Endodermal cell (in vitro differentiated cells): ENCODE results near the gene SNTB2. TPM values are rescaled to one million over a fixed set of nuclear protein-coding genes. Genes with fewer than 3 reads are reported as not detected.

Experiments used
- DNase-seq: peaks from one replicate; pipeline ENCODE4 v3.0.0-alpha.2; 2017
- H3K27ac ChIP-seq: 2 replicates; pipeline ENCODE4 v1.5.1; 2013; ENCODE audit warnings: mild to moderate bottlenecking, low read depth, low read length, moderate library complexity
- H3K27me3 ChIP-seq: 2 replicates; pipeline ENCODE4 v1.6.1; 2013; ENCODE audit warnings: mild to moderate bottlenecking, low read length, moderate library complexity; ENCODE audit not compliant: insufficient read depth, control insufficient read depth, poor library complexity, severe bottlenecking
- H3K36me3 ChIP-seq: 2 replicates; pipeline ENCODE4 v1.7.0; 2013; ENCODE audit warnings: mild to moderate bottlenecking, low read length, moderate library complexity; ENCODE audit not compliant: control insufficient read depth, insufficient read depth
- H3K4me1 ChIP-seq: one replicate; pipeline ENCODE4 v1.7.0; 2013; ENCODE audit warnings: low read length; ENCODE audit not compliant: control insufficient read depth, insufficient read depth
- H3K4me3 ChIP-seq: 2 replicates; pipeline ENCODE4 v1.5.1; 2013; ENCODE audit warnings: mild to moderate bottlenecking, low read length, moderate library complexity
- H3K9ac ChIP-seq: 2 replicates; pipeline ENCODE4 v1.6.1; 2013; ENCODE audit warnings: mild to moderate bottlenecking, low read length, moderate library complexity; ENCODE audit not compliant: poor library complexity, severe bottlenecking; ENCODE audit errors: extremely low read depth
- H3K9me3 ChIP-seq: 2 replicates; pipeline ENCODE4 v1.6.1; 2013; ENCODE audit warnings: mild to moderate bottlenecking, low read length, moderate library complexity; ENCODE audit not compliant: control insufficient read depth
- H3K27ac Mint-ChIP-seq: 2 replicates; pipeline ENCODE4 v1.8.0; 2020; ENCODE audit warnings: mixed read lengths
- H3K27me3 Mint-ChIP-seq: 2 replicates; pipeline ENCODE4 v1.8.0; 2021; ENCODE audit warnings: mild to moderate bottlenecking, mixed read lengths; ENCODE audit not compliant: insufficient read depth
- H3K36me3 Mint-ChIP-seq: 2 replicates; pipeline ENCODE4 v1.8.0; 2020; ENCODE audit warnings: low read depth, mixed read lengths
- H3K4me1 Mint-ChIP-seq: 2 replicates; pipeline ENCODE4 v1.8.0; 2020; ENCODE audit warnings: mixed read lengths
- H3K4me3 Mint-ChIP-seq: 2 replicates; pipeline ENCODE4 v1.8.0; 2020; ENCODE audit warnings: mild to moderate bottlenecking, moderate library complexity, mixed read lengths
- H3K9me3 Mint-ChIP-seq: 2 replicates; pipeline ENCODE4 v1.8.0; 2020; ENCODE audit warnings: mild to moderate bottlenecking, mixed read lengths
- CTCF ChIP-seq: fragments of 200-600 bp; sonication (generic); conservative IDR thresholded peaks from 2 replicates; pipeline ENCODE4 v1.5.0; 2021; ENCODE audit warnings: antibody characterized with exemption, mild to moderate bottlenecking
- WGBS, 2 experiments: methylation state at CpG; one replicate each; pipeline versions ENCODE4 v1.1.5 to v1.1.7; 2013; ENCODE audit warnings: missing lambda C conversion rate in 2 of 2, mixed read lengths in 1 of 2; ENCODE audit not compliant: insufficient coverage in 1 of 2, insufficient read length in 1 of 2; 5-methylcytosine and 5-hydroxymethylcytosine counted together
- total RNA-seq, 2 donors: library from RNA; stranded (reverse); fragmentation: NEBNext Ultra II Directional in 1 of 2; extraction: Animal tissue kit (Norgen Biotek cat#: 25700) in 1 of 2; gene quantifications; 2 replicates in 1 of 2; 3 replicates in 1 of 2; pipeline ENCODE4 v1.2.1, GENCODE V29; 2021

Gene SNTB2
- total RNA-seq, 2 donors from 2014 or later = 15.4 to 24.1 TPM

- no peak overlapping the region for H3K9ac ChIP-seq
- no peak for DNase-seq
- TF ChIP-seq CTCF = no peak
- Mint-ChIP-seq H3K4me1 (no peaks in the 10 kb centered on the region), H3K27me3 (no peaks in the 10 kb centered on the region), H3K36me3 (peaks cover 66% of the 10 kb centered on the region), H3K4me3 (no peak overlapping the region), H3K9me3 (no peaks in the 10 kb centered on the region), H3K27ac (no peak overlapping the region)
- H3K4me3 ChIP-seq = no peak overlapping the region
- 94 to 96% methylated on average over 20 to 30 of the region's 30 CpGs for WGBS, 2 experiments
- H3K27me3 ChIP-seq = no peaks in the 10 kb centered on the region
- peaks cover 73% of the 10 kb centered on the region for H3K36me3 ChIP-seq
- no peaks in the 10 kb centered on the region for H3K4me1 ChIP-seq
- H3K27ac ChIP-seq = no peak overlapping the region
- no peaks in the 10 kb centered on the region for H3K9me3 ChIP-seq
Observed at GRCh38 chr16:69318177-69318910, 131.4 kb downstream of the SNTB2 start.

GRCh38 chr16:69318911-69319289 lies 131.9 kb downstream of the SNTB2 start:
- no peaks in the 10 kb centered on the region for H3K27me3 Mint-ChIP-seq
- H3K9me3 Mint-ChIP-seq = no peaks in the 10 kb centered on the region
- H3K4me3 ChIP-seq = no peak overlapping the region
- WGBS, 2 experiments = 94 to 98% methylated on average over 9 to 10 of the region's 10 CpGs
- H3K9ac ChIP-seq = no peak overlapping the region
- H3K27ac Mint-ChIP-seq = no peak overlapping the region
- DNase-seq = no peak
- no peak for TF ChIP-seq CTCF
- no peaks in the 10 kb centered on the region for H3K27me3 ChIP-seq
- H3K27ac ChIP-seq = no peak overlapping the region
- peaks cover 68% of the 10 kb centered on the region for H3K36me3 Mint-ChIP-seq
- H3K4me1 Mint-ChIP-seq = no peaks in the 10 kb centered on the region
- peaks cover 75% of the 10 kb centered on the region for H3K36me3 ChIP-seq
- H3K4me1 ChIP-seq = no peaks in the 10 kb centered on the region
- H3K4me3 Mint-ChIP-seq = no peak overlapping the region
- H3K9me3 ChIP-seq = no peaks in the 10 kb centered on the region

GRCh38 chr16:69319381-69319780 lies 132.4 kb downstream of the SNTB2 start:
- Histone ChIP-seq H3K4me1 (no peaks in the 10 kb centered on the region), H3K27me3 (no peaks in the 10 kb centered on the region), H3K27ac (no peak overlapping the region), H3K9me3 (no peaks in the 10 kb centered on the region), H3K4me3 (no peak overlapping the region), H3K36me3 (peaks cover 80% of the 10 kb centered on the region), H3K9ac (no peak overlapping the region)
- Mint-ChIP-seq H3K27me3 (no peaks in the 10 kb centered on the region), H3K4me1 (no peaks in the 10 kb centered on the region), H3K9me3 (no peaks in the 10 kb centered on the region), H3K36me3 (peaks cover 72% of the 10 kb centered on the region), H3K27ac (peak overlapping the region; percentile 27), H3K4me3 (no peak overlapping the region)
- TF ChIP-seq CTCF = peak; percentile 24
- WGBS, 2 experiments = 92 to 98% methylated on average over 6 to 9 of the region's 9 CpGs
- DNase-seq = no peak
